H9 (cell line): Measurements from ENCODE around the gene PHETA1. TPM values are rescaled to one million over a fixed set of nuclear protein-coding genes. Genes with fewer than 3 reads are reported as not detected.

Experiments used
- DNase-seq: peaks from one replicate; pipeline ENCODE4 v3.0.0-alpha.2; 2017
- H2AFZ ChIP-seq: one replicate; pipeline ENCODE4 v1.6.1; 2013; ENCODE audit warnings: mild to moderate bottlenecking, low read length, control low read depth, moderate library complexity
- H2AK5ac ChIP-seq: 2 replicates; pipeline ENCODE4 v1.6.1; 2013; ENCODE audit warnings: low read length, control low read depth, mixed read lengths; ENCODE audit not compliant: insufficient read length
- H2BK120ac ChIP-seq: one replicate; pipeline ENCODE4 v1.6.1; 2013; ENCODE audit warnings: low read depth, mild to moderate bottlenecking, low read length, control low read depth, inconsistent platforms; ENCODE audit not compliant: poor library complexity, severe bottlenecking
- H2BK12ac ChIP-seq: 2 replicates; pipeline ENCODE4 v1.6.1; 2013; ENCODE audit warnings: low read length, control low read depth, mixed read lengths, low read depth; ENCODE audit not compliant: insufficient read length
- H2BK15ac ChIP-seq: 2 replicates; pipeline ENCODE4 v1.6.1; 2013; ENCODE audit warnings: low read depth, low read length, control low read depth
- H2BK20ac ChIP-seq: one replicate; pipeline ENCODE4 v1.6.1; 2013; ENCODE audit warnings: low read depth, mild to moderate bottlenecking, low read length, control low read depth, inconsistent platforms; ENCODE audit not compliant: poor library complexity, severe bottlenecking
- H2BK5ac ChIP-seq: 2 replicates; pipeline ENCODE4 v1.6.1; 2013; ENCODE audit warnings: low read length, control low read depth, mixed read lengths; ENCODE audit not compliant: insufficient read length
- H3K14ac ChIP-seq: 2 replicates; pipeline ENCODE4 v1.6.1; 2013; ENCODE audit warnings: low read length, control low read depth; ENCODE audit not compliant: insufficient read depth
- H3K18ac ChIP-seq: 2 replicates; pipeline ENCODE4 v1.6.1; 2013; ENCODE audit warnings: low read depth, mild to moderate bottlenecking, mixed read lengths, low read length, control low read depth; ENCODE audit not compliant: insufficient read length
- H3K23ac ChIP-seq: 2 replicates; pipeline ENCODE4 v1.6.1; 2013; ENCODE audit warnings: low read length, control low read depth, mixed read lengths, low read depth; ENCODE audit not compliant: insufficient read length
- H3K23me2 ChIP-seq: 2 replicates; pipeline ENCODE4 v1.6.1; 2013; ENCODE audit warnings: low read depth, mild to moderate bottlenecking, mixed read lengths, low read length, control low read depth; ENCODE audit not compliant: insufficient read length, poor library complexity, severe bottlenecking
- H3K27ac ChIP-seq: 2 replicates; pipeline ENCODE4 v1.5.1; 2013; ENCODE audit warnings: low read length, control low read depth, mixed read lengths, low read depth; ENCODE audit not compliant: insufficient read length
- H3K27me3 ChIP-seq: 2 replicates; pipeline ENCODE4 v1.6.1; 2013; ENCODE audit warnings: low read length, control low read depth, inconsistent platforms; ENCODE audit not compliant: insufficient read depth
- H3K4ac ChIP-seq: 2 replicates; pipeline ENCODE4 v1.6.1; 2013; ENCODE audit warnings: low read depth, mild to moderate bottlenecking, control low read depth, inconsistent platforms, low read length, moderate library complexity
- H3K4me1 ChIP-seq: 2 replicates; pipeline ENCODE4 v1.6.1; 2013; ENCODE audit warnings: low read length, control low read depth, inconsistent platforms; ENCODE audit not compliant: insufficient read depth
- H3K4me2 ChIP-seq: 2 replicates; pipeline ENCODE4 v1.6.1; 2013; ENCODE audit warnings: low read length, control low read depth, mixed read lengths; ENCODE audit not compliant: insufficient read length, insufficient read depth
- H3K56ac ChIP-seq: 2 replicates; pipeline ENCODE4 v1.6.1; 2013; ENCODE audit warnings: low read depth, mild to moderate bottlenecking, mixed read lengths, low read length, control low read depth; ENCODE audit not compliant: insufficient read length
- H3K79me1 ChIP-seq: 2 replicates; pipeline ENCODE4 v1.6.1; 2013; ENCODE audit warnings: low read depth, mild to moderate bottlenecking, moderate library complexity, low read length, control low read depth, inconsistent platforms; ENCODE audit not compliant: insufficient read depth, poor library complexity, severe bottlenecking
- H3K79me2 ChIP-seq: 2 replicates; pipeline ENCODE4 v1.6.1; 2013; ENCODE audit warnings: low read length, control low read depth, inconsistent platforms; ENCODE audit not compliant: insufficient read depth
- H3K9ac ChIP-seq: 2 replicates; pipeline ENCODE4 v1.6.1; 2013; ENCODE audit warnings: low read length, control low read depth, mixed read lengths; ENCODE audit not compliant: insufficient read length; ENCODE audit errors: extremely low read depth
- H3K9me3 ChIP-seq: one replicate; pipeline ENCODE4 v1.6.1; 2013; ENCODE audit warnings: low read depth, low read length, inconsistent platforms; ENCODE audit not compliant: control insufficient read depth
- H3T11ph ChIP-seq: one replicate; pipeline ENCODE4 v1.6.1; 2013; ENCODE audit warnings: mild to moderate bottlenecking, low read length, control low read depth, inconsistent platforms
- H4K20me1 ChIP-seq: one replicate; pipeline ENCODE4 v1.6.1; 2013; ENCODE audit not compliant: control insufficient read depth, insufficient read length, insufficient read depth
- H4K5ac ChIP-seq: 2 replicates; pipeline ENCODE4 v1.6.1; 2013; ENCODE audit warnings: low read depth, mild to moderate bottlenecking, mixed read lengths, low read length, control low read depth; ENCODE audit not compliant: insufficient read length
- H4K8ac ChIP-seq: replicated peaks from 2 replicates; pipeline ENCODE4 v1.6.1; 2013; ENCODE audit warnings: low read length, control low read depth, mixed read lengths, low read depth; ENCODE audit not compliant: insufficient read length
- H4K91ac ChIP-seq: 2 replicates; pipeline ENCODE4 v1.6.1; 2013; ENCODE audit warnings: low read depth, mild to moderate bottlenecking, moderate library complexity, mixed read lengths, low read length, control low read depth; ENCODE audit not compliant: insufficient read length
- H3K27ac Mint-ChIP-seq, 3 experiments: 2 replicates in 2 of 3; 3 replicates in 1 of 3; pipeline ENCODE4 v1.8.0; 2020 to 2021; ENCODE audit warnings: mixed read lengths in 3 of 3, mild to moderate bottlenecking in 1 of 3, moderate library complexity in 1 of 3
- H3K27me3 Mint-ChIP-seq: 2 replicates; pipeline ENCODE4 v1.8.0; 2021; ENCODE audit warnings: low read depth, mild to moderate bottlenecking, moderate library complexity, mixed read lengths
- H3K36me3 Mint-ChIP-seq, 3 experiments: 2 replicates in 2 of 3; 3 replicates in 1 of 3; pipeline ENCODE4 v1.8.0; 2020 to 2021; ENCODE audit warnings: low read depth in 3 of 3, mixed read lengths in 3 of 3; ENCODE audit not compliant: insufficient read depth in 1 of 3
- H3K4me1 Mint-ChIP-seq, 2 experiments: 2 replicates each; pipeline ENCODE4 v1.8.0; 2020; ENCODE audit warnings: mixed read lengths in 2 of 2
- H3K4me3 Mint-ChIP-seq, 2 experiments: 2 replicates in 1 of 2; 3 replicates in 1 of 2; pipeline ENCODE4 v1.8.0; 2020 to 2021; ENCODE audit warnings: mild to moderate bottlenecking in 2 of 2, mixed read lengths in 2 of 2, moderate library complexity in 1 of 2
- H3K9me3 Mint-ChIP-seq, 2 experiments: 2 replicates in 1 of 2; 3 replicates in 1 of 2; pipeline ENCODE4 v1.8.0; 2020; ENCODE audit warnings: mild to moderate bottlenecking in 2 of 2, mixed read lengths in 2 of 2, moderate library complexity in 1 of 2
- WGBS: extraction: QIAGEN DNeasy Blood & Tissue Kit; methylation state at CpG from one replicate; pipeline ENCODE4 v1.1.7; 2013; ENCODE audit warnings: missing lambda C conversion rate, low lambda C conversion rate, mixed read lengths; ENCODE audit not compliant: insufficient read length; ENCODE audit errors: extremely low coverage; 5-methylcytosine and 5-hydroxymethylcytosine counted together
- total RNA-seq: library from RNA; stranded (reverse); gene quantifications from 2 replicates; pipeline ENCODE4 v1.2.1, GENCODE V29; 2021
- TF ChIP-seq, protein P1 (sequence below): fragments of 200-600 bp; sonication (generic); conservative IDR thresholded peaks from 3 replicates; pipeline ENCODE4 v1.8.0; 2021; ENCODE audit warnings: antibody characterized with exemption, mild to moderate bottlenecking

Gene PHETA1
- total RNA-seq, 1 experiment from 2014 or later, result 13.1 TPM

GRCh38 chr12:111405859-111406473 lies 37.1 kb upstream of the PHETA1 start, which contains the start of gene SH2B3:
Gene SH2B3 (plus strand): TSS chr12:111405923. CDS start chr12:111418146, 12,223 bp downstream.
- H4K91ac ChIP-seq, result no peak within 1 kb of the TSS
- H2BK5ac ChIP-seq, result no peak within 1 kb of the TSS
- H3K9ac ChIP-seq, result peak within 1 kb of the TSS; percentile 48
- H2AFZ ChIP-seq, result no peak within 1 kb of the TSS
- TF ChIP-seq, protein P1, sequence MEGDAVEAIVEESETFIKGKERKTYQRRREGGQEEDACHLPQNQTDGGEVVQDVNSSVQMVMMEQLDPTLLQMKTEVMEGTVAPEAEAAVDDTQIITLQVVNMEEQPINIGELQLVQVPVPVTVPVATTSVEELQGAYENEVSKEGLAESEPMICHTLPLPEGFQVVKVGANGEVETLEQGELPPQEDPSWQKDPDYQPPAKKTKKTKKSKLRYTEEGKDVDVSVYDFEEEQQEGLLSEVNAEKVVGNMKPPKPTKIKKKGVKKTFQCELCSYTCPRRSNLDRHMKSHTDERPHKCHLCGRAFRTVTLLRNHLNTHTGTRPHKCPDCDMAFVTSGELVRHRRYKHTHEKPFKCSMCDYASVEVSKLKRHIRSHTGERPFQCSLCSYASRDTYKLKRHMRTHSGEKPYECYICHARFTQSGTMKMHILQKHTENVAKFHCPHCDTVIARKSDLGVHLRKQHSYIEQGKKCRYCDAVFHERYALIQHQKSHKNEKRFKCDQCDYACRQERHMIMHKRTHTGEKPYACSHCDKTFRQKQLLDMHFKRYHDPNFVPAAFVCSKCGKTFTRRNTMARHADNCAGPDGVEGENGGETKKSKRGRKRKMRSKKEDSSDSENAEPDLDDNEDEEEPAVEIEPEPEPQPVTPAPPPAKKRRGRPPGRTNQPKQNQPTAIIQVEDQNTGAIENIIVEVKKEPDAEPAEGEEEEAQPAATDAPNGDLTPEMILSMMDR, result no peak
- H2AK5ac ChIP-seq, result no peak within 1 kb of the TSS
- H3K14ac ChIP-seq, result peak within 1 kb of the TSS; percentile 64
- H3K79me1 ChIP-seq, result peaks cover 8% of the 10 kb centered on the region
- H3K9me3 ChIP-seq, result no peaks in the 10 kb centered on the region
- no peaks in the 10 kb centered on the region; a peak in 1 of 5 replicates for H3K9me3 Mint-ChIP-seq
- no peak within 1 kb of the TSS for H2BK15ac ChIP-seq
- no peak within 1 kb of the TSS for H3K56ac ChIP-seq
- peaks cover 13% of the 10 kb centered on the region for H3K23me2 ChIP-seq
- no peaks in the 10 kb centered on the region for H4K20me1 ChIP-seq
- no peak within 1 kb of the TSS for H3T11ph ChIP-seq
- H4K5ac ChIP-seq, result no peak within 1 kb of the TSS
- H3K36me3 Mint-ChIP-seq, result no peaks in the 10 kb centered on the region
- H3K27ac Mint-ChIP-seq, result peak within 1 kb of the TSS; percentile 64 to 99 (median 91)
- no peak within 1 kb of the TSS for H2BK120ac ChIP-seq
- H3K4me1 Mint-ChIP-seq, result peaks cover 37 to 45% of the 10 kb centered on the region in 2 experiments
- H3K4ac ChIP-seq, result no peak within 1 kb of the TSS; the same call in 1 of the 2 replicates
- H3K4me1 ChIP-seq, result peaks cover 3% of the 10 kb centered on the region; the same call in 1 of the 2 replicates
- no peak for DNase-seq
- no peak within 1 kb of the TSS for H2BK20ac ChIP-seq
- H3K4me2 ChIP-seq, result peak within 1 kb of the TSS; percentile 83
- H3K27me3 Mint-ChIP-seq, result no peaks in the 10 kb centered on the region; the same call in none of the 2 replicates
- H4K8ac ChIP-seq, result no peak within 1 kb of the TSS
- no peak within 1 kb of the TSS for H2BK12ac ChIP-seq
- peaks cover 37% of the 10 kb centered on the region; the same call in 1 of the 2 replicates for H3K79me2 ChIP-seq
- peak within 1 kb of the TSS; percentile 47 for H3K27ac ChIP-seq
- no peaks in the 10 kb centered on the region for H3K27me3 ChIP-seq
- H3K18ac ChIP-seq, result peak within 1 kb of the TSS; percentile 76
- H3K4me3 Mint-ChIP-seq, result peak within 1 kb of the TSS; percentile 81 to 92
- H3K23ac ChIP-seq, result no peak within 1 kb of the TSS
- no CpG with 5 or more reads among the region's 80 CpGs for WGBS
